HG02642 (cell line): ENCODE measurements around the gene TMA7.

Source experiments
- ATAC-seq: cut with Tn5 transposase; IDR thresholded peaks from one replicate; pipeline ENCODE4 v1.9.1; 2021; ENCODE audit warnings: mild to moderate bottlenecking; ENCODE audit not compliant: unreplicated experiment, poor library complexity

Gene TMA7

DNA sequence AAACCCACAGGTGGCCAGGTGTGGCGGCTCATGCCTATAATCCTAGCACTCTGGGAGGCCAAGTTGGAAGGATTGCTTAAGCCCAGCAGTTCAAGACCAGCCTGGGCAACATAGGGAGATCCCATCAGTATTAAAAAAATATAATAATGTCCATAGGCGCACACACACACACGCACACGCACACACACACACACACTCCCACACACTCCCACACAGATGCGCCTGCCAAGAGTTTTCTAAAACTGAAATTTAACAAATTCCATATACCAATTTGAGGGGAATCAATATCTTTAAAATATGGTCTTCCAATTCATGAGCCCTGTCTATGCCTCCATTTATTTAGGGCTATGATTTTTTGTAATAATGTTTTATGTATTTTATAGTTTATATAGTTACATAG lies 46.9 kb downstream of the TMA7 start:
- ATAC-seq = no peak

DNA sequence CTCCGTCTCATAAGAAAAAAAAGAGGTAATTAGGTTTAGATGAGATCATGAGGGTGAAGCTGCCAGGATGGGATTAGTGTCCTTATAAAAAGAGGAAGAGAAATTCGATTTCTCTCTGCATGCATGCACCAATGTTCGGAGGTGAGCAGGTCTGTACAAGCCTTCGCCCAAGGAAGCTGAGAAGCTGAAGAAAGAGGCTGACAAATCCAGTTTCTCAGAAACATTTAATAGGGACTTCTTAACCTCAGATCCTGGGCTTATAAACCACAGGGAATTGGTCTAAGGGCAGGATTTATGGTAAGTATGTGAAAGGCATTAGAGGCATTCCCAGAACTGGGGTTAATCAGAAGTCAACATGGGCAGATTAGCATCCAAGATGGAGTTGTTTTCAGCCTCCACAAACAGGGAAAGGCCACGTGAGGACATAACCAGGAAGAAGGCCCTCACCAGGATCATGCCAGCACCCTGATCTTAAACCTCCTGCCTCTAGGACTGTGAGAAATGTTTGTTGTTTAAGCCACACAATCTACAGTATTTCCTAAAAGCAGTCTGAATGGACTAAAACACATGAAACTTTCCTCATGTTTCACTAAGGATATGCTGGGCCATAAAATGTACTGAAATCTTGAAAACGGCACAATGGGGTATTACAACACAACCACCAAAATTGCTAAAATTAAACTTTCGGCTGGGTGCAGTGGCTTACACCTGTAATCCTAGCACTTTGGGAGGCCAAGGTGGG lies 52.6 kb downstream of the TMA7 start:
- ATAC-seq = no peak

DNA sequence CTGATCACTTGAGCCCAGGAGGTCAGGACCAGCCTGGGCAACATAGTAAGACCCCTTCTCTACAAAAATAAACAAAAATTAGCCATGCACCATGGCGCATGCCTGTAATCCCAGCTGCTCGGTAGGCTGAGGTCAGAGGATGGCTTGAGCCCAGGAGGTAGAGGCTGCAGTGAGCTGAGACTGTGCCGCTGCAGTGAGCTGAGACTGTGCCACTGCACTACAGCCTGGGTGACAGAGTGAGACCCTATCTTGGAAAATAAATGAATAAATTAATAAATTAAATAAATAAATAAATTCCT lies 53.1 kb downstream of the TMA7 start:
- ATAC-seq = no peak
